Measurements from ENCODE around the gene CLDN5. TPM values are rescaled to one million over a fixed set of nuclear protein-coding genes. Genes with fewer than 3 reads are reported as not detected.

Gene CLDN5
- total and polyA plus RNA-seq, 2 of the 8 experiments (the other 6 are each of a cell fraction or from before 2014, with no cell fraction given), result 1.2 to 1.6 TPM

DNA sequence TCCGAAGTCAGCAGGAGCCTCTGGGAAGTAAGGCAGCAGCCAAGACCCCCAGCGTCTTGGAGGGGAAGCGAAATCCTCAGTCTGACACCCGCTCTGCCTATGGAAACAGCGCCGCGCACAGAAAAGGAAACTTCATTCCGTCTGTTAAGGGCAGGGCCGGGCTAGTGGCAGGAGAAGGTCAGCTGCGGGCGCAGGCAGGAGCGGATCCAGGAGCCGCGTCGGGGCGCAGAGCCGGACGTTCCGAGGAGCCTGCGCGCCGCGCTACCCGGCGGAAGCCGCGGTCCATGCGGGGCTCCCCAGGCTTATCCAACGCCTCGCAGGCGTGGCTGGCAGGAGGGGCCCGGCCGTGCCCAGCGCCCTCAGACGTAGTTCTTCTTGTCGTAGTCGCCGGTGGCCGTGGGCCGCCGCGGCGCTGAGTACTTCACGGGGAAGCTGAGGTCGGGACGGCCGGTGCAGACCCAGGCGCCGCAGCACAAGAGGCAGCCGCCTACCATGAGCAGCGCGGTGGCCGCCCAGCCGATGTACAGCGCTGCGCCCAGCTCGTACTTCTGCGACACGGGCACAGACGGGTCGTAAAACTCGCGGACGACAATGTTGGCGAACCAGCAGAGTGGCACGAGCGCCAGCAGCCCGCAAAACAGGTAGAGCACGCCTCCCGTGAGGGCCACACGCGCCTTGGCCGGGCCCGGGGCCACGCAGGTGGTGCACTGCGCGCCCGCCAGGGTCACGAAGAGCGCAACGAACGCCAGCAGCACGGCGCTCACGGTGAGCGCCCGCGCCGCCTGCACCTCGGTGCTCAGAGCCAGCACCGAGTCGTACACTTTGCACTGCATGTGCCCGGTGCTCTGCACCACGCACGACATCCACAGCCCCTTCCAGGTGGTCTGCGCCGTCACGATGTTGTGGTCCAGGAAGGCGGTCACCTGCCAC, 705 bp downstream of the CLDN5 start (continued):
- no peak for TF ChIP-seq TEAD4 (IDR thresholded peaks at IDR 0.05; ENCODE audit: low read depth, low read length)
- TF ChIP-seq KDM1A (IDR thresholded peaks at IDR 0.05; ENCODE audit: borderline replicate concordance, low read length), result no peak
- no peak for TF ChIP-seq CHD1 (IDR thresholded peaks at IDR 0.05; ENCODE audit: low read depth, low read length)
- TF ChIP-seq CEBPB (IDR thresholded peaks at IDR 0.05; ENCODE audit: low read depth, low read length), result no peak
- TF ChIP-seq RFX5 (IDR thresholded peaks at IDR 0.05; ENCODE audit: borderline replicate concordance, low read depth, low read length), result no peak
- TF ChIP-seq HDAC6 (IDR thresholded peaks at IDR 0.05; ENCODE audit: low read depth, low read length), result no peak
- TF ChIP-seq TAF7 (optimal IDR thresholded peaks at IDR 0.05; ENCODE audit: borderline replicate concordance, low read depth, low read length), result no peak
- TF ChIP-seq RBBP5 (IDR thresholded peaks at IDR 0.05; ENCODE audit: borderline replicate concordance, low read depth, low read length), result 0 out of 2 replicates have a peak, but pooled peaks have one; percentile 9
- no peak for TF ChIP-seq POU5F1 (IDR thresholded peaks at IDR 0.05; ENCODE audit: low read depth, low read length)
- TF ChIP-seq SUZ12 (IDR thresholded peaks at IDR 0.05; ENCODE audit: low read length), result peak; percentile 64; the same call in 1 of the 2 replicates
- TF ChIP-seq EZH2 (IDR thresholded peaks at IDR 0.05; ENCODE audit: low read depth, low read length, severe bottlenecking), result peak; percentile 72
- TF ChIP-seq RAD21 (IDR thresholded peaks at IDR 0.05 in 1 of 2, conservative IDR thresholded peaks at IDR 0.05 in 1 of 2; ENCODE audit: low read depth in 2 of 2, low read length in 2 of 2), result no peak; a peak in 1 of 4 replicates
- TF ChIP-seq, protein P1, sequence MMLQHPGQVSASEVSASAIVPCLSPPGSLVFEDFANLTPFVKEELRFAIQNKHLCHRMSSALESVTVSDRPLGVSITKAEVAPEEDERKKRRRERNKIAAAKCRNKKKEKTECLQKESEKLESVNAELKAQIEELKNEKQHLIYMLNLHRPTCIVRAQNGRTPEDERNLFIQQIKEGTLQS (IDR thresholded peaks at IDR 0.05; ENCODE audit: insufficient read depth, low read depth, low read length), result no peak
- TF ChIP-seq NANOG (IDR thresholded peaks at IDR 0.05; ENCODE audit: insufficient read depth, low read depth, low read length, poor library complexity, severe bottlenecking), result no peak
- no peak for TF ChIP-seq EP300 (IDR thresholded peaks at IDR 0.05; ENCODE audit: borderline replicate concordance in 1 of 2, low read depth in 2 of 2, low read length in 2 of 2)
- TF ChIP-seq BRCA1 (IDR thresholded peaks at IDR 0.05; ENCODE audit: low read depth, low read length), result no peak
- no peak for TF ChIP-seq TAF1 (IDR thresholded peaks at IDR 0.05; ENCODE audit: low read depth, low read length)
- peak; percentile 47; the same call in 1 of the 2 replicates for TF ChIP-seq TBP (IDR thresholded peaks at IDR 0.05; ENCODE audit: low read depth, low read length)
- TF ChIP-seq, protein P2, sequence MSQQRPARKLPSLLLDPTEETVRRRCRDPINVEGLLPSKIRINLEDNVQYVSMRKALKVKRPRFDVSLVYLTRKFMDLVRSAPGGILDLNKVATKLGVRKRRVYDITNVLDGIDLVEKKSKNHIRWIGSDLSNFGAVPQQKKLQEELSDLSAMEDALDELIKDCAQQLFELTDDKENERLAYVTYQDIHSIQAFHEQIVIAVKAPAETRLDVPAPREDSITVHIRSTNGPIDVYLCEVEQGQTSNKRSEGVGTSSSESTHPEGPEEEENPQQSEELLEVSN (IDR thresholded peaks at IDR 0.05), result peak; percentile 67
- no peak for TF ChIP-seq SIX5 (IDR thresholded peaks at IDR 0.05; ENCODE audit: low read depth, low read length)

All from H1 (cell line).